ENCODE results near the gene GRHL3.

The GRHL3 gene

GRCh38 chr1:24369801-24370200, 50.6 kb downstream of the GRHL3 start:
- no peak for TF ChIP-seq CTCF (IDR thresholded peaks at IDR 0.05; ENCODE audit: extremely low read depth, insufficient read depth, missing control alignments)
- in situ Hi-C loops (cut with MboI; ENCODE audit: low pct_unique_long_range_greater_than_20kb, low sequenced_read_pairs, unreplicated experiment): no loop called here
- DNase-seq (ENCODE audit: low spot score): no peak

GRCh38 chr1:24373044-24373443, 53.9 kb downstream of the GRHL3 start:
- in situ Hi-C loops (cut with MboI; ENCODE audit: low pct_unique_long_range_greater_than_20kb, low sequenced_read_pairs, unreplicated experiment): no loop called here
- DNase-seq (ENCODE audit: low spot score): peak; percentile 75
- TF ChIP-seq CTCF (IDR thresholded peaks at IDR 0.05; ENCODE audit: extremely low read depth, insufficient read depth, missing control alignments): no peak

GRCh38 chr1:24373710-24374109, 54.6 kb downstream of the GRHL3 start:
- TF ChIP-seq CTCF (IDR thresholded peaks at IDR 0.05; ENCODE audit: extremely low read depth, insufficient read depth, missing control alignments): no peak
- in situ Hi-C loops (cut with MboI; ENCODE audit: low pct_unique_long_range_greater_than_20kb, low sequenced_read_pairs, unreplicated experiment): no loop called here
- DNase-seq (ENCODE audit: low spot score): no peak

GRCh38 chr1:24374891-24375786, 56.0 kb downstream of the GRHL3 start:
- TF ChIP-seq CTCF (IDR thresholded peaks at IDR 0.05; ENCODE audit: extremely low read depth, insufficient read depth, missing control alignments): no peak
- DNase-seq (ENCODE audit: low spot score): no peak
- in situ Hi-C loops (cut with MboI; ENCODE audit: low pct_unique_long_range_greater_than_20kb, low sequenced_read_pairs, unreplicated experiment): no loop called here

GRCh38 chr1:24379733-24380315, 60.7 kb downstream of the GRHL3 start:
- TF ChIP-seq CTCF (IDR thresholded peaks at IDR 0.05; ENCODE audit: extremely low read depth, insufficient read depth, missing control alignments): no peak
- DNase-seq (ENCODE audit: low spot score): no peak
- in situ Hi-C loops (cut with MboI; ENCODE audit: low pct_unique_long_range_greater_than_20kb, low sequenced_read_pairs, unreplicated experiment): no loop called here

GRCh38 chr1:24380508-24380907, 61.4 kb downstream of the GRHL3 start:
- DNase-seq (ENCODE audit: low spot score): no peak
- no peak for TF ChIP-seq CTCF (IDR thresholded peaks at IDR 0.05; ENCODE audit: extremely low read depth, insufficient read depth, missing control alignments)
- in situ Hi-C loops (cut with MboI; ENCODE audit: low pct_unique_long_range_greater_than_20kb, low sequenced_read_pairs, unreplicated experiment): no loop called here
